ENCODE results near the gene SAMD4B.

- TF ChIP-seq CTCF (IDR thresholded peaks at IDR 0.05; ENCODE audit: low read length) (no peak), EZH2 (IDR thresholded peaks at IDR 0.05; ENCODE audit: borderline replicate concordance, low read length) (no peak)
These were observed 66.4 kb downstream of the SAMD4B start for GRCh38 chr19:39408392-39409207.
